H9 (cell line): ENCODE results near the gene ARHGAP26. TPM values are rescaled to one million over a fixed set of nuclear protein-coding genes. Genes with fewer than 3 reads are reported as not detected.
A peak's percentile ranks its signal among the peaks of the same experiment; 100 is the strongest.

Experiments used
- DNase-seq: peaks from one replicate; pipeline ENCODE4 v3.0.0-alpha.2; 2017
- H2AFZ ChIP-seq: one replicate; pipeline ENCODE4 v1.6.1; 2013; ENCODE audit warnings: mild to moderate bottlenecking, low read length, control low read depth, moderate library complexity
- H2AK5ac ChIP-seq: 2 replicates; pipeline ENCODE4 v1.6.1; 2013; ENCODE audit warnings: low read length, control low read depth, mixed read lengths; ENCODE audit not compliant: insufficient read length
- H2BK120ac ChIP-seq: one replicate; pipeline ENCODE4 v1.6.1; 2013; ENCODE audit warnings: low read depth, mild to moderate bottlenecking, low read length, control low read depth, inconsistent platforms; ENCODE audit not compliant: poor library complexity, severe bottlenecking
- H2BK12ac ChIP-seq: 2 replicates; pipeline ENCODE4 v1.6.1; 2013; ENCODE audit warnings: low read length, control low read depth, mixed read lengths, low read depth; ENCODE audit not compliant: insufficient read length
- H2BK15ac ChIP-seq: 2 replicates; pipeline ENCODE4 v1.6.1; 2013; ENCODE audit warnings: low read depth, low read length, control low read depth
- H2BK20ac ChIP-seq: one replicate; pipeline ENCODE4 v1.6.1; 2013; ENCODE audit warnings: low read depth, mild to moderate bottlenecking, low read length, control low read depth, inconsistent platforms; ENCODE audit not compliant: poor library complexity, severe bottlenecking
- H2BK5ac ChIP-seq: 2 replicates; pipeline ENCODE4 v1.6.1; 2013; ENCODE audit warnings: low read length, control low read depth, mixed read lengths; ENCODE audit not compliant: insufficient read length
- H3K14ac ChIP-seq: 2 replicates; pipeline ENCODE4 v1.6.1; 2013; ENCODE audit warnings: low read length, control low read depth; ENCODE audit not compliant: insufficient read depth
- H3K18ac ChIP-seq: 2 replicates; pipeline ENCODE4 v1.6.1; 2013; ENCODE audit warnings: low read depth, mild to moderate bottlenecking, mixed read lengths, low read length, control low read depth; ENCODE audit not compliant: insufficient read length
- H3K23ac ChIP-seq: 2 replicates; pipeline ENCODE4 v1.6.1; 2013; ENCODE audit warnings: low read length, control low read depth, mixed read lengths, low read depth; ENCODE audit not compliant: insufficient read length
- H3K23me2 ChIP-seq: 2 replicates; pipeline ENCODE4 v1.6.1; 2013; ENCODE audit warnings: low read depth, mild to moderate bottlenecking, mixed read lengths, low read length, control low read depth; ENCODE audit not compliant: insufficient read length, poor library complexity, severe bottlenecking
- H3K27ac ChIP-seq: 2 replicates; pipeline ENCODE4 v1.5.1; 2013; ENCODE audit warnings: low read length, control low read depth, mixed read lengths, low read depth; ENCODE audit not compliant: insufficient read length
- H3K27me3 ChIP-seq: 2 replicates; pipeline ENCODE4 v1.6.1; 2013; ENCODE audit warnings: low read length, control low read depth, inconsistent platforms; ENCODE audit not compliant: insufficient read depth
- H3K4ac ChIP-seq: 2 replicates; pipeline ENCODE4 v1.6.1; 2013; ENCODE audit warnings: low read depth, mild to moderate bottlenecking, control low read depth, inconsistent platforms, low read length, moderate library complexity
- H3K4me1 ChIP-seq: 2 replicates; pipeline ENCODE4 v1.6.1; 2013; ENCODE audit warnings: low read length, control low read depth, inconsistent platforms; ENCODE audit not compliant: insufficient read depth
- H3K4me2 ChIP-seq: 2 replicates; pipeline ENCODE4 v1.6.1; 2013; ENCODE audit warnings: low read length, control low read depth, mixed read lengths; ENCODE audit not compliant: insufficient read length, insufficient read depth
- H3K56ac ChIP-seq: 2 replicates; pipeline ENCODE4 v1.6.1; 2013; ENCODE audit warnings: low read depth, mild to moderate bottlenecking, mixed read lengths, low read length, control low read depth; ENCODE audit not compliant: insufficient read length
- H3K79me1 ChIP-seq: 2 replicates; pipeline ENCODE4 v1.6.1; 2013; ENCODE audit warnings: low read depth, mild to moderate bottlenecking, moderate library complexity, low read length, control low read depth, inconsistent platforms; ENCODE audit not compliant: insufficient read depth, poor library complexity, severe bottlenecking
- H3K79me2 ChIP-seq: 2 replicates; pipeline ENCODE4 v1.6.1; 2013; ENCODE audit warnings: low read length, control low read depth, inconsistent platforms; ENCODE audit not compliant: insufficient read depth
- H3K9ac ChIP-seq: 2 replicates; pipeline ENCODE4 v1.6.1; 2013; ENCODE audit warnings: low read length, control low read depth, mixed read lengths; ENCODE audit not compliant: insufficient read length; ENCODE audit errors: extremely low read depth
- H3K9me3 ChIP-seq: one replicate; pipeline ENCODE4 v1.6.1; 2013; ENCODE audit warnings: low read depth, low read length, inconsistent platforms; ENCODE audit not compliant: control insufficient read depth
- H3T11ph ChIP-seq: one replicate; pipeline ENCODE4 v1.6.1; 2013; ENCODE audit warnings: mild to moderate bottlenecking, low read length, control low read depth, inconsistent platforms
- H4K20me1 ChIP-seq: one replicate; pipeline ENCODE4 v1.6.1; 2013; ENCODE audit not compliant: control insufficient read depth, insufficient read length, insufficient read depth
- H4K5ac ChIP-seq: 2 replicates; pipeline ENCODE4 v1.6.1; 2013; ENCODE audit warnings: low read depth, mild to moderate bottlenecking, mixed read lengths, low read length, control low read depth; ENCODE audit not compliant: insufficient read length
- H4K8ac ChIP-seq: replicated peaks from 2 replicates; pipeline ENCODE4 v1.6.1; 2013; ENCODE audit warnings: low read length, control low read depth, mixed read lengths, low read depth; ENCODE audit not compliant: insufficient read length
- H4K91ac ChIP-seq: 2 replicates; pipeline ENCODE4 v1.6.1; 2013; ENCODE audit warnings: low read depth, mild to moderate bottlenecking, moderate library complexity, mixed read lengths, low read length, control low read depth; ENCODE audit not compliant: insufficient read length
- H3K27ac Mint-ChIP-seq, 3 experiments: 2 replicates in 2 of 3; 3 replicates in 1 of 3; pipeline ENCODE4 v1.8.0; 2020 to 2021; ENCODE audit warnings: mixed read lengths in 3 of 3, mild to moderate bottlenecking in 1 of 3, moderate library complexity in 1 of 3
- H3K27me3 Mint-ChIP-seq: 2 replicates; pipeline ENCODE4 v1.8.0; 2021; ENCODE audit warnings: low read depth, mild to moderate bottlenecking, moderate library complexity, mixed read lengths
- H3K36me3 Mint-ChIP-seq, 3 experiments: 2 replicates in 2 of 3; 3 replicates in 1 of 3; pipeline ENCODE4 v1.8.0; 2020 to 2021; ENCODE audit warnings: low read depth in 3 of 3, mixed read lengths in 3 of 3; ENCODE audit not compliant: insufficient read depth in 1 of 3
- H3K4me1 Mint-ChIP-seq, 2 experiments: 2 replicates each; pipeline ENCODE4 v1.8.0; 2020; ENCODE audit warnings: mixed read lengths in 2 of 2
- H3K4me3 Mint-ChIP-seq, 2 experiments: 2 replicates in 1 of 2; 3 replicates in 1 of 2; pipeline ENCODE4 v1.8.0; 2020 to 2021; ENCODE audit warnings: mild to moderate bottlenecking in 2 of 2, mixed read lengths in 2 of 2, moderate library complexity in 1 of 2
- H3K9me3 Mint-ChIP-seq, 2 experiments: 2 replicates in 1 of 2; 3 replicates in 1 of 2; pipeline ENCODE4 v1.8.0; 2020; ENCODE audit warnings: mild to moderate bottlenecking in 2 of 2, mixed read lengths in 2 of 2, moderate library complexity in 1 of 2
- CTCF ChIP-seq: fragments of 200-600 bp; sonication (generic); conservative IDR thresholded peaks from 3 replicates; pipeline ENCODE4 v1.8.0; 2021; ENCODE audit warnings: antibody characterized with exemption, mild to moderate bottlenecking
- WGBS: extraction: QIAGEN DNeasy Blood & Tissue Kit; methylation state at CpG from one replicate; pipeline ENCODE4 v1.1.7; 2013; ENCODE audit warnings: missing lambda C conversion rate, low lambda C conversion rate, mixed read lengths; ENCODE audit not compliant: insufficient read length; ENCODE audit errors: extremely low coverage; 5-methylcytosine and 5-hydroxymethylcytosine counted together
- total RNA-seq: library from RNA; stranded (reverse); gene quantifications from 2 replicates; pipeline ENCODE4 v1.2.1, GENCODE V29; 2021

The ARHGAP26 gene
- total RNA-seq, 1 experiment from 2014 or later, result 13.8 TPM

- H3K27ac Mint-ChIP-seq, result peak overlapping the region in 2 of 3 experiments; percentile 9 to 64; a peak in 2 of 7 replicates
- DNase-seq, result no peak
These were observed 47.3 kb upstream of the ARHGAP26 start for GRCh38 chr5:142722896-142723295.

More at GRCh38 chr5:142722896-142723295, 47.3 kb upstream of the ARHGAP26 start:
- Histone ChIP-seq H3K9me3 (no peaks in the 10 kb centered on the region), H2BK15ac (no peak overlapping the region), H3K27ac (no peak overlapping the region), H2BK20ac (no peak overlapping the region), H3T11ph (no peak overlapping the region), H3K14ac (no peak overlapping the region), H4K91ac (no peak overlapping the region), H4K8ac (no peak overlapping the region), H3K18ac (no peak overlapping the region), H3K27me3 (no peaks in the 10 kb centered on the region), H3K4ac (no peak overlapping the region), H3K4me1 (peaks cover 3% of the 10 kb centered on the region; the same call in 1 of the 2 replicates), H2BK12ac (no peak overlapping the region), H3K56ac (no peak overlapping the region), H2BK120ac (no peak overlapping the region), H4K5ac (no peak overlapping the region), H2AK5ac (no peak overlapping the region), H3K23me2 (no peaks in the 10 kb centered on the region), H3K79me2 (no peaks in the 10 kb centered on the region), H4K20me1 (no peaks in the 10 kb centered on the region), H2BK5ac (no peak overlapping the region), H3K4me2 (no peak overlapping the region), H3K79me1 (no peaks in the 10 kb centered on the region), H3K9ac (no peak overlapping the region), H2AFZ (no peak overlapping the region), H3K23ac (no peak overlapping the region)
- Mint-ChIP-seq H3K4me1 (peaks cover 22 to 27% of the 10 kb centered on the region in 2 experiments), H3K27me3 (no peaks in the 10 kb centered on the region), H3K4me3 (no peak overlapping the region), H3K36me3 (peaks cover 0 to 58% (median 5%) of the 10 kb centered on the region in 3 experiments; a peak in 3 of 7 replicates), H3K9me3 (no peaks in the 10 kb centered on the region)
- WGBS, result no CpG with 5 or more reads among the region's 4 CpGs
- TF ChIP-seq CTCF, result no peak
